Cardiac muscle cell (in vitro differentiated cells and primary cell): ENCODE results near the gene SLC6A13. TPM values are rescaled to one million over a fixed set of nuclear protein-coding genes. Genes with fewer than 3 reads are reported as not detected.

ENCODE experiments used
- DNase-seq, 2 donors: peaks; one replicate each; pipeline versions ENCODE4 v3.0.0 to v3.0.0-alpha.2; 2010 to 2017; ENCODE audit warnings: low read depth in 1 of 2, low spot score in 1 of 2
- H3K27ac ChIP-seq: fragments of 200-600 bp; sonication (generic); 2 replicates; pipeline ENCODE4 v1.5.1; 2016
- H3K27me3 ChIP-seq: fragments of 200-600 bp; sonication (generic); 2 replicates; pipeline ENCODE4 v1.6.0; 2016; ENCODE audit warnings: control low read depth
- H3K36me3 ChIP-seq: fragments of 200-600 bp; sonication (generic); 2 replicates; pipeline ENCODE4 v1.5.1; 2016; ENCODE audit warnings: control low read depth
- H3K4me1 ChIP-seq: fragments of 200-600 bp; sonication (generic); 2 replicates; pipeline ENCODE4 v1.8.1; 2017; ENCODE audit warnings: low read depth, mild to moderate bottlenecking, mixed run types
- H3K4me3 ChIP-seq: fragments of 200-600 bp; sonication (generic); 2 replicates; pipeline ENCODE4 v1.5.1; 2016; ENCODE audit warnings: mild to moderate bottlenecking
- H3K9me3 ChIP-seq: fragments of 200-600 bp; sonication (generic); 2 replicates; pipeline ENCODE4 v1.5.1; 2017; ENCODE audit warnings: low read depth, mild to moderate bottlenecking, control low read depth
- CTCF ChIP-seq: IDR thresholded peaks from 2 replicates; pipeline ENCODE4 v1.5.1; 2012; ENCODE audit warnings: low read depth, mild to moderate bottlenecking, low read length
- polyA plus RNA-seq: library from polyadenylated mRNA; unstranded; fragments of >200 nt; fragmentation: Nextera tagmentation; extraction: Ambion mirVana; gene quantifications from 2 replicates; pipeline ENCODE4 v1.2.1, GENCODE V29; 2016
- total RNA-seq: library from RNA; depleted of rRNA; stranded (reverse); fragments of >200 nt; gene quantifications from 2 replicates; pipeline ENCODE4 v1.2.3, GENCODE V29; 2016

Gene SLC6A13
- total and polyA plus RNA-seq, 2 experiments from 2014 or later, result 2.3 to 3.8 TPM

DNA sequence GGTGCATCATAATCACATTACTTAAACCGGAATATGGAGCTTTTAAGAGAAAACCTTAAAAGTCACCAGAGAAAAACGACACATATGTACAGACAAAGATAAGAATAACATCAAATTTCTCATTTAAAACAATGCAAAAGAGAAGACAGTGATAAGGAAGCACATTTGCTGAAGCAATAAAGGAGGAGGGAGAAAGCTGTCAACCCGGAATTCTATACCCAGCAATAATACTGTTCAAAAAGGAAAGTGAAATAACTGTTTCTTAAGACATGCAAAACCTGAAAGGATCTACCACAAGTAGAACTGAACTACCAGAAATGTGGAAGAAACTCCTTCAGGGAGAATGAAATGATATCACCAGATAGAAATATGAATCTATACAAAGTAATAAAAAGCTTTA is 15.4 kb downstream of the SLC6A13 start:
- no peak for DNase-seq
- Histone ChIP-seq H3K4me3 (no peak overlapping the region), H3K27ac (no peak overlapping the region), H3K27me3 (no peaks in the 10 kb centered on the region), H3K9me3 (no peaks in the 10 kb centered on the region), H3K36me3 (no peaks in the 10 kb centered on the region), H3K4me1 (no peaks in the 10 kb centered on the region)
- no peak for TF ChIP-seq CTCF

DNA sequence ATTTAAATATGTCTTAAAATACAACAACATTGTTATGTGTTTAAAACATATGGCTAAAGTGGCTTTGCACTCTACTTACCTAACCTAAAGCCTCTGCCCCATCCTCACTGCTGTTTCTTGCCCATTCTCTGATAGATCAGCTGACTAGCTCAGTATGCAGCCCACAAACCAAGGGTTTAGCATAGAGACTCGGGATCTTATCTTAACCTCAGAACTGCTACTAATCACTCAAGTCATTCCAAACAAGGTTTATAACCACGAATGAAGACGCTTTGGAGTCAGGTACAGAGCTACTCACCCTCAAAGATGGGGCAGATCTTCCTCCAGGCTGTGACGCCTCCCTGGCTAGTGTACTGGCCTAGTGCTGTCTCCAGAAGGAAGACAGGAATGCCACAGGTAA is 19.3 kb downstream of the SLC6A13 start:
- H3K36me3 ChIP-seq, result no peaks in the 10 kb centered on the region
- no peak overlapping the region for H3K27ac ChIP-seq
- no peak for TF ChIP-seq CTCF
- no peaks in the 10 kb centered on the region for H3K27me3 ChIP-seq
- no peak for DNase-seq
- no peaks in the 10 kb centered on the region for H3K4me1 ChIP-seq
- no peak overlapping the region for H3K4me3 ChIP-seq
- H3K9me3 ChIP-seq, result no peaks in the 10 kb centered on the region

DNA sequence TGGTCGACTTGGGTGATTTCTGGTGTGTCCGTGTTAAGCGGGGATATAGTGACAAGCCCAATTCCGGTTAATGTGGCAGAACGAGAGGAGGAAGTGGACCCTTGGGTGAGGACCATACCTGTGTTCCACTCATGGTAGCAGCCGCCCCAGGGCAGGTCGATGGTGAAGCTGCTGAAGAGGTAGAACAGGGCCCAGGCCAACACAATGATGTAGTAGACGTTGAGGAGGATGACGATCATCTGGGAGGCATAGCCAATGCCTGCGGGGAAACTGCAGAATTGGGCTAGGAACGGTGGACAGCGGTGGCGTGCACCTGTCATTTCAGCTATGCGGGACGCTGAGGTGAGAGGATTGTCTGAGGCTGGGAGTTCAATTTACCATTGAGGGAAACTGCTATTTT is 20.1 kb downstream of the SLC6A13 start:
- no peak overlapping the region for H3K4me3 ChIP-seq
- no peaks in the 10 kb centered on the region for H3K4me1 ChIP-seq
- no peaks in the 10 kb centered on the region for H3K9me3 ChIP-seq
- no peak for DNase-seq
- no peak for TF ChIP-seq CTCF
- no peaks in the 10 kb centered on the region for H3K27me3 ChIP-seq
- H3K36me3 ChIP-seq, result no peaks in the 10 kb centered on the region
- H3K27ac ChIP-seq, result no peak overlapping the region

- Histone ChIP-seq H3K4me1 (no peaks in the 10 kb centered on the region), H3K36me3 (no peaks in the 10 kb centered on the region), H3K4me3 (no peak overlapping the region), H3K27me3 (no peaks in the 10 kb centered on the region), H3K27ac (no peak overlapping the region), H3K9me3 (no peaks in the 10 kb centered on the region)
- no peak for TF ChIP-seq CTCF
- DNase-seq, result no peak
Measured at GRCh38 chr12:241266-241665, 21.4 kb downstream of the SLC6A13 start.

DNA sequence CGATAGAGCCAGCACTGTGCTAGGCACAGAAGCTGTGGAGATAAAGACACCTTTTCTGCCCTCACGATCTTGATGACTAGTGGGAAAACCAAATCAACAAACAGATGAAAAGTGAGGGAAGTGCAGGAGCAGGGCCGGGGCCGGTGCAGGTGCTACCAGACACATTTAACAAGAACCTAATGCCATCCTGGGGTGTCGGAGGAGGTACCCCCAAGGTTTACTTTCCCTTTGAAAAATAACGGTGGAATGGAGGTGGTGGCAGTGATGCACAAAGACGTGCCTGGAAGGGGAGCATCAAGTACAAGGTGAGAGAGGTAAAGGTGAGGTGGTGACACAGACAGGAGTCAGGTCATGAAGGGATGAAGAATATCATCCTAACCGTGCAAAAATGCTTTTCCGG is 22.1 kb downstream of the SLC6A13 start:
- TF ChIP-seq CTCF, result no peak
- DNase-seq, result no peak
- no peaks in the 10 kb centered on the region for H3K27me3 ChIP-seq
- H3K27ac ChIP-seq, result no peak overlapping the region
- H3K36me3 ChIP-seq, result no peaks in the 10 kb centered on the region
- H3K4me3 ChIP-seq, result no peak overlapping the region
- H3K4me1 ChIP-seq, result no peaks in the 10 kb centered on the region
- H3K9me3 ChIP-seq, result no peaks in the 10 kb centered on the region
